Fibroblast of pulmonary artery (primary cell): ENCODE data around the gene IGIP.

Experiments used
- DNase-seq: peaks from one replicate; pipeline ENCODE4 v3.0.0-alpha.2; 2010; ENCODE audit warnings: low read depth
- H3K4me3 ChIP-seq: replicated peaks from 2 replicates; pipeline ENCODE4 v1.5.1; 2011; ENCODE audit warnings: low read depth, mild to moderate bottlenecking, control low read depth, low read length, moderate library complexity
- TF ChIP-seq, protein P1 (sequence below): IDR thresholded peaks from 2 replicates; pipeline ENCODE4 v1.5.1; 2011; ENCODE audit warnings: mild to moderate bottlenecking, control low read depth, low read length, inconsistent platforms; ENCODE audit errors: missing control alignments

Gene IGIP

DNA sequence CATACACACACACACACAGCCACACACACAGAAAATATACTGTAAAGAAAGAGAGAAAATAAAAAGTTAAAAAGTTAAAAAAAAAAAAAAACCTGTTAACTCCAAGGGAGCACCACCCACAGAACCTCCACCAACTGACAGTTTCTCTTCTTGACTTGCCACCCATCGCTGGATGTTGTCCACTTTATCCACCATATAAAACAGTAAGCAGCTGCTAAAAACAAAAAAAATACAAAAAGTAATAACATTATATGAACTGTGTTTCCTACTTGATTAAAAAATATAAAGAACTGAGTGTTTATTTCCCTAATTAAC lies 10.6 kb upstream of the IGIP start:
- DNase-seq = no peak

DNA sequence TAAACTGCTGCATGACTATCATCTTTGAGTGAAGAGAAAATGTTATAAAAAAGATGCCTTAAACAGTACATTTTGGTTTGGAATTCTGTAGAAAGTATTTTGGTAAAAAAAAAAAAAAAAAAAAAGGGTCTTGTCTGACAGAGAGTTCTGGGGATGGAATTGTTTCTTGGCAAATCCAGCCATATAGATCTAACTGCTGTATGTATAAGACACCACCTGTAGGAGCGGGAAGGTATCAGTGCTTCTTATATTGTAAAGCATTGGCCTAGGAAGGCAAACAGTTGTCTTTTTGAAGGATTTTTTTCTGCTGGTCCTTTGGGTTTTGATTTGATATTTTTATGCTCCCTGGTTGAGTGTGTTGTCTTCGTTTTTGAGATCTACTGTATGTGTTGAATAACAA lies 9.0 kb upstream of the IGIP start:
- H3K4me3 ChIP-seq = no peak overlapping the region
- no peak for DNase-seq
- TF ChIP-seq, protein P1, sequence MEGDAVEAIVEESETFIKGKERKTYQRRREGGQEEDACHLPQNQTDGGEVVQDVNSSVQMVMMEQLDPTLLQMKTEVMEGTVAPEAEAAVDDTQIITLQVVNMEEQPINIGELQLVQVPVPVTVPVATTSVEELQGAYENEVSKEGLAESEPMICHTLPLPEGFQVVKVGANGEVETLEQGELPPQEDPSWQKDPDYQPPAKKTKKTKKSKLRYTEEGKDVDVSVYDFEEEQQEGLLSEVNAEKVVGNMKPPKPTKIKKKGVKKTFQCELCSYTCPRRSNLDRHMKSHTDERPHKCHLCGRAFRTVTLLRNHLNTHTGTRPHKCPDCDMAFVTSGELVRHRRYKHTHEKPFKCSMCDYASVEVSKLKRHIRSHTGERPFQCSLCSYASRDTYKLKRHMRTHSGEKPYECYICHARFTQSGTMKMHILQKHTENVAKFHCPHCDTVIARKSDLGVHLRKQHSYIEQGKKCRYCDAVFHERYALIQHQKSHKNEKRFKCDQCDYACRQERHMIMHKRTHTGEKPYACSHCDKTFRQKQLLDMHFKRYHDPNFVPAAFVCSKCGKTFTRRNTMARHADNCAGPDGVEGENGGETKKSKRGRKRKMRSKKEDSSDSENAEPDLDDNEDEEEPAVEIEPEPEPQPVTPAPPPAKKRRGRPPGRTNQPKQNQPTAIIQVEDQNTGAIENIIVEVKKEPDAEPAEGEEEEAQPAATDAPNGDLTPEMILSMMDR = no peak

More for the DNA sequence above, 10.6 kb upstream of the IGIP start:
- peak overlapping the region; percentile 72 for H3K4me3 ChIP-seq
- TF ChIP-seq, protein P1 = no peak

DNA sequence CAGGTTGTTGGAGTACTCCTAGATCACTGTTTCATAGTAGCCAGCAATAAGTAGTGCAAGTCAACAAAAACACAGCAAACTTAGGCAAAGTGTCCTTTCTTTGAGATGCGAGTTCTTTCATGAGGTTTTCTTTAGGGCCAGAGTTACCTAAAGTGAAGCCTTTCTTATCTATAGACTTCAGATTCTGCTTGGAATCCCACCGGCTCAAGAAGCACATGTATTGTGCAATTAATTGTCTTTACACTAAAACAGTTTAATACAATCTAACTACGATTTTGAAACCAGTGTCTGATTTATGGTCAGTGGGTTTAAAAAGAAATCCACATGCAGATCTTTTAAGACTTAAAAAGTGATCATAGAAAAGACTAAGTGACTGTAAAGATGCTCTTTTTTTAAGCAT lies 8.2 kb upstream of the IGIP start:
- DNase-seq = no peak
- H3K4me3 ChIP-seq = no peak overlapping the region
- TF ChIP-seq, protein P1 = no peak

DNA sequence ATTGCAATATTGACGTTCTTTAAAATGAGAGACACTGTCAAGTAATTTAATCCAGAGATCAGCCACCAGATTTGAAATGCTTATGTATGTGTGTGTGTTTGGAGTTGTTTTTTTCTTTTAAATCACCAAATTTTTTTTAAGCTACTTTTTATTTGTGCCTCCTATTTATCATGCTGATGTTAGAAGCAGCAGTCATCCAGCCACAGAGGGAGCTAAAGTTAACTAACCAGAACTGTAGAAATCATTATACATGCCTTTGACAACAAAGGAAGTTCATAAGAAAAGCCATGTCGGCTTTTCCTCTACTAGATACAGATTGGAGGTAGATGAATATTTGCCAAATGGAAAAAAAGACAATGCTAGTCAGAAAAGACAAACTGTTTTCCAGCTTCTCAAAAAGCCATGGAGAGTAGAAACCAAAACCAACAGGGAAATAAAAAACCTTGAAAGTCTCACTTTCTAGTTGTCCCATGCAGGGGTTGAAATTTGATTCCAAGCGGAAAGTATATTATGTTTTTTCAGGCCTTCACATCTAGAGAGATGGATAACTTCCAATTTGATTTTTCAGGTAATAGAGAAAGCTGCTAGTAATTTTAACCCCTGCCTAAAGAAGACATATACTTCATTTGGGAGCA lies 7.3 kb upstream of the IGIP start:
- TF ChIP-seq, protein P1 = no peak
- no peak overlapping the region for H3K4me3 ChIP-seq
- DNase-seq = no peak

DNA sequence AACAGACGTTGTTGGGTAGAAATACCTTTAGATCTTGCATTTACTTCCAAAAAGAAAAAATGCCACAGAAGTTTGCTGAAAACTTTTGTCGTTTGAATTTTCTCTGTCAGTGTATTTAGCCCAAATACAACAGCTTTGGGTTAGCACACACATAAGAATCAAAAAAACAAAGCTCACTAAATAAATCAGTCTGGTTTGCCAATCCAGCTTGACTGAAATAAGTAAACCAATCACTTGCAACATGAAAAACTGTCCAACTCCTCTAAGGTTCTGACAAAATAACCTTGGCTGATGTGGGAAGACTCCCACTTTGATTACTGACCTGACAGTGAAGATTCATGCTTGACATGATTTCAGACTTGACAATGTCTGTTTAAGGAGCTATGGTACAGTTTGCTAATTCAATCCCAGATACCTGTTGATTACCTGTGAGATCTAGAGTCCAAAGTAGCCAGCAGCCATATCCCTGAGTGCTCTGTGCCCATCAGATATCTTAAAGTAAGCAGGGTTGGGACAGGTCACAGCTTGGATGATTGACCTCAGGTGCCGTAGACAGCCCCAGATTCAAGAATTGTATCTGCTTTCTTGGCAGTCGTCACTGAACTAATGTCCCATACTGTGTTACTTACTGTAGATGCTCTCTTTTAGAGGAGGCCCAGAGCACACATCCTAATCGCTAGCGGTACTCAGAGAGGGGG lies 727 bp downstream of the IGIP start:
- TF ChIP-seq, protein P1 = no peak
- H3K4me3 ChIP-seq = no peak overlapping the region
- no peak for DNase-seq

DNA sequence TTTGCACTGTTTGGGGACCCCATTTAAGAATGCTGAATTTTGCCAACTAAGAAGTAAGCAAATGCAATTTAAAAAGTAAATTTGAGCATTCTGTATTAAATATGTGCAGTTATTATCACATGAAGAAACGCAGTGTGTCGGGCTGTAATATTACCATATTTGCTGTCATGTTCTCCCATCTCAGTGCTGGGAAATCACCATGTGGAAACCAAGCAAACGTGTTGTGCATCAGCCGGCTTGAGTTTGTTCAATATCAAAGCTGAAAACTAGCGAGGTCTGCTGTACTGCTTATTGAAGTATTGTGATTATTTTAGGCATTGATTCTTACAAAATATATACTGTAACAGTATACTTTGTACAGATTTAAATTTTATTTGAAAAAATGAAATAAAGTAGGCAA lies 2.6 kb downstream of the IGIP start:
- TF ChIP-seq, protein P1 = no peak
- DNase-seq = no peak
- H3K4me3 ChIP-seq = no peak overlapping the region
